GM19043 (cell line): ENCODE data around the gene TP53BP1.

Source experiments
- ATAC-seq: cut with Tn5 transposase; IDR thresholded peaks from one replicate; pipeline ENCODE4 v1.9.1; 2021; ENCODE audit warnings: low read depth; ENCODE audit not compliant: unreplicated experiment

The TP53BP1 gene

DNA sequence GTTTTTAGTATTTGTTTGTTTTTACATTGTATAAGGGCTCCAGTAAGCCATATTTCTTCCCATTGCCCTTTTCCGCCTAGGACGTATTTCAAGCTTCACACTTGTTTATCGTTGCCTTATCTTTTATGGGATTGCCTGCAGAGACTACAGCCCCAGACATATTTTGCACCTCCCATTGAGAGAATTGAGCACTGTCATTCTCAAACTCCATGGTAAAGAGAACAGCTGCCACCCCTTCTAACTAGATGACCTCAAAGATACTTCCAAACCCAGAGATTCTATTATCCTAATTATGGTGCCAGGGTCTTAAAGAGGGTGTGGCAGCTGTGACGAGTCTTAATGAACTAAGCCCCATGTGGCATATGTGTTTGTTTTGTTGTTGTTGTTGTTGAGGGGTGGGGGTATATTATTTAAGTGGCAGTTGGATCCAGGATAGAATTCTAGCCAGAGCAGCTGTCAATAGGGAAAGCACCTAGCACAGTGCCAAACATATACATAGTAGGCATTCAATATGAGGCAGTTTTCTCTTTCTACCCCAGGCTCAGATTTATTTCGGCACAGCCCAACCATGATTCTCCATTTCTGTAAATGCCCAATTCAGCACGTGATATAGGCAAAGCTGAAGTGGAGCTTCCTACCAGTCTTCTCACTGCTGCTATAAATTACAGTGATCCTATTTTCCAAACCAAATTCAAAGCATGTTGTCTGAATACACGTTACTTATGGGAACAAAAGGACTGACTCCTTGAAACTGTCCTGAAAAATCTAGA lies 932 bp upstream of the TP53BP1 start:
- no peak for ATAC-seq

DNA sequence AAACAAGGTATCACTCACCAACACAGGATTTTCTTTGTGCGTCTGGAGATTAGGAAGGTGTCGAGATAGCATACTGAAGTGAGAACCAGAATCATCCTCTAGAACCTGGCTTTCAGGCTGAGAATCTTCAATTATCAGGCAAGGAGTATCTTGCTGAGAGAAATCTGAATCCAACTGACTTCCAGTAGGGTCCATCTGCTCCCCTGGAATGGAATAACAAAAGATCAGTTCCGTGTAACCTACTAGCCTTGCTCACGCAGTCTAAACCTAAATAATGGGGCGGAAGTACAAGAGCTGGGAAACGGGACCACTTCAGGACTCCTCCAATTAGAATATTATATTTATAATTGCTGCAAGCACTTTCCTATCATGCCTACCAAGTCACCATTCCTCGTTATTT lies 690 bp downstream of the TP53BP1 start:
- ATAC-seq: no peak

DNA sequence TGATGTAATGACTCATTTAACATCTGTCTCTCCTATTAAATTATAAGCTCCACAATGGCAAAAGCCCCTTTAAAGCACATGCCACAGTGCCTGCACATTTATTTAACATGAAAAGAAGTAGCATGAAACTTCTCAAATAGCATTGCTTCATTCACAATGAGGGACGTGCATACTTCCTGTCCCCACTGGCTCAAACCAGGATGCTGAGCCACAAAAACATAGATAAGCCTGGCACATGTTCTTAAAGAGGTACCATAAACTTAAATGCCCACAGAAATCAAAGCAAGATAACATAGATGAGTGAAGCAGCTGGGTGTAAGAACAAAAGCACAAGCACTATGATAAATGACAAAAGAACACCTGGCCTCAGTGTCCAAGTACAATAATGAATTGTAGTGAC lies 3.8 kb downstream of the TP53BP1 start:
- no peak for ATAC-seq

DNA sequence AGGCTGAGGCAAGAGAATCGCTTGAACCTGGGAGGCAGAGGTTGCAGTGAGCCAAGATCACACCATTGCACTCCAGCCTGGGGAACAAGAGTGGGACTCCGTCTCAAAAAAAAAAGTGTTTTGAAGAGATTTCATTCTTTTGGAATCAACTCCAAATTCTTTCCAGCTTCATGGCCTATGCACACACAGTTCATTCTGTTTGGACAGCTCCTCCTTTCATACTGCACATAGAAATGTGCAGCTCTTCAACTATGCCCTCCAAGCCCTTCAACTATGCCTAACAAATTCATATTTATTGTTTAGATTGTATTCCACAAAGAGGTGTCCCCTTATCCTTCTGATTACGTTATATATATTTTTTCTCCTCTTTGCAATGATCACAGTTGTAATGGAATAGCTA lies 4.2 kb downstream of the TP53BP1 start:
- no peak for ATAC-seq

DNA sequence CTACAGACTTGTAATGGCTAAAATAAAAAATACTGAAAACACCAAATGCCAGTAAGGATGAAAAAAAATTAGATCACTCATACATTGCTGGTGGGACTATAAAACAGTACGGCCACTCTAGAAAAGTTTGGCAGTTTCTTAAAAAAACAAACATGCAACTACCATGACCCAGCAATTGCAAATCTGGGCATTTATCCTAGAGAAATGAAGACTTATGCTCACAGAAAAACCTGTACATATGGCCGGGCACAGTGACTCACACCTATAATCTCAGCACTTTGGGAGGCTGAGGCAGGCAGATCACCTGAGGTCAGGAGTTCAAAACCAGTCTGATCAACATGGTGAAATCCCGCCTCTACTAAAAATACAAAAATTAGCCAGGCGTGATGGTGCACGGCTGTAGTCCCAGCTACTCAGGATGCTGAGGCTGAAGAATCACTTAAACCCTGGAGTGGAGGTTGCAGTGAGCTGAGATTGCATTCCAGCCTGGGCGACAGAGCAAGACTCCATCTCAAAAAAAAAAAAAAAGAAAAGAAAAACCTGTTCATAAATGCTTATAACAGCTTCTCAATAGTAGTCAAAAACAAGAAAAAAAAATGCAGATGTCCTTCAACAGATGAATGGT lies 5.6 kb downstream of the TP53BP1 start:
- no peak for ATAC-seq

DNA sequence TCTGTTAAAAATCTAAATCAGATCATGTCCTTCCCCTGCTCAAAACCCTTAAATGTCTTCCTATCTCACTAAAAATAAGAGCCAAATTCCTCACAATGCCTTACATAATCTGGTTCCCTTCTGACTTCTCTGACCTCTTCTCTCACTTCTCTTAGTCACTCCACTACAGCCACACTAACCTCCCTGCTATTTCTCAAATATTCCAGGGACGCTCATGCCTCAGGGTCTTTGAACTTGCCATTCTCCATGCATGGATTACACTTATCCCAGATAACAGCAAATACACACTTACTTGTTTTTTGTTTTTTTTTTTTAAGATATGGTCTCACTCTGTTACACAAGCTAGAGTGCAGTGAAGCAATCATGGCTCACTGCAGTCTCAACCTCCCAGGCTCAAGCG lies 8.5 kb downstream of the TP53BP1 start:
- ATAC-seq: no peak

DNA sequence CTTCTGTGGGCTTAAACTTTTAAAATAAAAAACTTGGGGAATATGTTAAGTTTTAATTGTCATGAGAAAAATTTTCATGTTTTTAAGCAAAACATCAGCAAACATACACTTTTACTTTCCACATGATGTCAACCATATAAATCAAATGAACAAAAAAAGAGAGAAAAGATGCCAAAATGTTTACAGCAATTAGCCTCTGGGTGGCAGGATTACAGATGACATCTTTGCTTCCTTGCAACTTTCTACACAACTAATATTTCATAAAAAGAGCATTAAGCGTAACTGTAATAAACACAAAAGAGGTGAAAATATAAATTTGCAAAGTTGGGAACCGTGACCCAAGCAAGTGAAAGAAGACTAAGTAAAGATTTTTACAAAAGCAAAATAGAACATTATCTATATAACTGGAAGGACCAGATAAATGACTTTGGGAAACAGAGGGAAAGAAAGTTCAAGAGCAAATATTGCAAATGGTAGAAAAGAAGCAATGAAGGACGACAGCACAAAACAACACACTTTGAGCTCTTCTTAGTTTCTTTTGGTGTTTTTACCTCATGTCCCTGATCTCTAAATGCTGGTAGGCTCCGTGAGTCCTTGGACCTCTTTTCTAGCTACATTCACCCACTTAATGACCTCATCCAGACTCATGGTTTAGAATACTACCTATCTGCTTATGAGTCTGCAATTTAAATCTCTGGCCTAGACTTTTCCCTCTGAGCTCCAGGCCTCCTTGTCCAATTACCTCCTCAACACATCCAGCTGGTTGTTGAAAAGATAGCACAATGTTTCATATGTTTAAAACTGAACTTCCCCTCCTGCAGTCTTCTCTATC lies 9.4 kb downstream of the TP53BP1 start:
- ATAC-seq: no peak

DNA sequence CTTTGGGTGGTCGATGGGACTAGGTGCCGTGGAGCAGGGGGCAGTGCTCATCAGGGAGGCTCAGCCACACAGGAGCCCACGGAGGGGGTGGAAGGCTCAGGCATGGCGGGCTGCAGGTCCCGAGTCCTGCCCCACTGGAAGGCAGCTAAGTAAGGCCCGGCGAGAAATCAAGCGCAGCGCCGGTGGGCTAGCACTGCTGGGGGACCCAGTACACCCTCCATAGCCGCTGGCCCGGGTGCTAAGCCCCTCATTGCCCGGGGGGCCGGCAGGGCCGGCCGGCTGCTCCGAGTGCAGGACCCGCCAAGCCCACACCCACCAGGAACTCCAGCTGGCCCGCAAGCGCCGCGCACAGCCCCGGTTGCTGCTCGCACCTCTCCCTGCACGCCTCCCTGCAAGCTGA lies 19.1 kb downstream of the TP53BP1 start:
- ATAC-seq: no peak

DNA sequence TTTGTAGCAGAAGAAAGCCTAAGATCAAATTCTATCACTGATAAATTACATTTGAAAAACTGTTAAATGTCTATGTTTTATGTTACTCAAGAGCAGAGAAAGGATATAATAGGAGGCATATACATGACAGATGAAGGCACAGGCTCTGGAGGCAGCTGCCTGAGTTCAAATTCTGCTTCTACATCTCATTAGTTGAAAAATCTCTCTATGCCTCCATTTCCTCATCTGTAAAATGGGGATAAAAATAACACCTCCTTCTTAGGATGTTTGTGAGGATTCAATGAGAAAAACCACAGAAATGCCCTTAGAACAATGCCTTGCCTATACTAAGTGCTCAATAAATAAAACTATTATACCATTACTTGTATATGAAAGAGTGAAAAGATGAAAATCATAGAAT lies 21.0 kb downstream of the TP53BP1 start:
- ATAC-seq: no peak

DNA sequence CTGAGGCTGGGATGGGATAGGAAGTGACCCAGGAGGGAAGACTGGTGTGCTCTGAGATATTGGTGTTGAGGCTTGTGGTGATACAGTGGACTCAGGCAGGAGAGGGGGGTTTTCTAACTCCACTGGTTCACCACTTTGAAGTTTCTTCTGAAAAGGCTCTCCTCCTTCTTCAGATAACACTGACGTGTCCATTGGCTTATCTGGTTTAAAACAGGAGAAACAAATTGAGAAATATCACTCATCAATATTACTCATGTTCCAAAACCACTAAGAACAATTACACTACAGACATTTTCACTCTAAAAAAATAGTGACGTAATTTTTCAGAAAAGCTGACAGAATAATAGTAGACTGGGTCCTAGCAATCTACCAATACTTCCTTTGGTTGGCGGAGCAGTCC lies 23.1 kb downstream of the TP53BP1 start:
- ATAC-seq: no peak

DNA sequence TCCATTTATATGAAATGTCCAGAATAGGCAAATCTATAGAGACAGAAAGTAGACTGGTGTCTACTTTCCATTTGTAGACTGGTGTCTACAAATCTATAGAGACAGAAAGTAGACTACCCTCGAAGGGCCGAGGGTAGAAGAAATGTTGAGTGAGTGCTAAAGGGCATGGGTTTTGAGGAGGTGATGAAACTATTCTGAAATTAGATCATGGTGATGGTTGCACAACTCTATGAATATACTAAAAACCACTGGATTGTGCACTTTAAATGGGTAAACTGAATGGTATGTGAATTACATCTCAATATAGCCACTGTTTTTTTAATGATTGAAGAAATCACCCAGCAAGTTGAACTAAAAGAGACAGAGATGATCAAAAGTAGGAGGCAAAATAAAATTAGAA lies 27.9 kb downstream of the TP53BP1 start:
- no peak for ATAC-seq

DNA sequence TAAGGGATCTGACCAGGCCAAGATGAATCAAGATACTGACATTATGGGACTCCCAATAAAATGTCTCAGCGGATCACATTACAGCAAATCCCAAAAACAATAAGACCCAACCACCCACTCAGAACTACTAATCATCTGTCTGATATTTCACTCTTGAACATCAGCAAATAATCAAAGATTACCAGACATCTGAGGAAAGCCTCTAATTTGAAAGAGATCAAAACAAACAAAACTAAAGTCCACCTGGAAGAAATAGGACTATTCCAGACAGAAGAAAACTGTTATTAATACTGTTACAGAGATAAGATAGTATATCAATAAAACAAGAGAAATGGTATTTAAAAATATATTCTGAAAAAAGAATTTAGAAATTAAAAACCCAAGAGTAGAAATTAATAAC lies 29.0 kb downstream of the TP53BP1 start:
- no peak for ATAC-seq

DNA sequence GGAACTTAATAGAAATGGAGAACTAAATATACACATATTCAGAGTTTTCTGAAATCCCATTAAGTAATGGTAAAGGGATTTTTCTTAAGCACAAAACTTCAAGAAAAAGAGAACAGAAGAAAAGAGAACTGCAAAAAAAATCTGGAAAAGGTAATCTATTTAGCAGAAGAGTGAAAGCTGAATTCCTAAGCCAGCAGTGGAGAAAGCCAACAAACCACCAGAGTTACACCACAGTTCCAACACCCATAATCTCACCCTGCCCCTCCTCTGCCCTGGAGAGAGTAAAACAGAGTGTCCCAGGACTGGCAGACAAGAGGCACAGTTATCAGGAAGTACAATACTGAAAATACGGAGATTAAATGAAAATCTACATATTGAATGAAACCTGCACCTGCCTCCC lies 29.4 kb downstream of the TP53BP1 start:
- no peak for ATAC-seq

DNA sequence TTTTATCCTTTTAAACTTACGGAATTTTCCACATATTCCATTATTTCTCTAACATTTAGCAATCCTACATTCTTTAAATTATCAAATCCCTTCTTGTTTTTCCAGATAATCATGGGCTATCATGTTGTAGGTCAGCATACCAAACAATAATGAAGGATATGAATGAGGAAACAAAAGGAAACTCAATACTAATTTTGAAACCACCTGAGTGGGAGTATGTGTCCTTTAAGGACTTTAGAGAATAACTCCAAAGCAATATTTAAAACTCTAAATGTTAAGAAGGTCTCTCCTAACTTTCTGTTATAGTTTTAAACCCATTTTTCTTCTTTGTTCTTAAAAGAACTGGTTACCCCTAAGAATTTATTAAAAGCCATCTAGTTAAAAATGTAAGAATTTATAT lies 43.0 kb downstream of the TP53BP1 start:
- ATAC-seq: no peak

DNA sequence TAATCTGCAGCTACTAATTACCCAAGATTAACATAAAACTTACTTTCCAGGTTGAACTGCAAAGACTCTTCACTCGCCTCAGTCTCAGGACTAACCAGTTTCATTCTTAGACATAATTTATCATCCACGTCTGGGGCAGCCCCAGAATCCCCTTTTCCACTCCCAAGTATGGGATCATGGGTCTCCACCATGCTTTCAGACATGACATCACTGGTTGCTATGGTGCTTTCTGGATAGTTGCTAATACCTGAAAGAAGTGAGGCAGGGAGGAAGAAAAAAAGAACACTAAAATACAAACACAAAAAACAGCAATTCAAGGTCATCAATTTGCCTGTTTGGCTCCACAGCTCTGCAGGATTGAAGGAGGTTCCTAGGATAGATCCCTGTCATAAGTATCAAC lies 46.6 kb downstream of the TP53BP1 start:
- no peak for ATAC-seq

DNA sequence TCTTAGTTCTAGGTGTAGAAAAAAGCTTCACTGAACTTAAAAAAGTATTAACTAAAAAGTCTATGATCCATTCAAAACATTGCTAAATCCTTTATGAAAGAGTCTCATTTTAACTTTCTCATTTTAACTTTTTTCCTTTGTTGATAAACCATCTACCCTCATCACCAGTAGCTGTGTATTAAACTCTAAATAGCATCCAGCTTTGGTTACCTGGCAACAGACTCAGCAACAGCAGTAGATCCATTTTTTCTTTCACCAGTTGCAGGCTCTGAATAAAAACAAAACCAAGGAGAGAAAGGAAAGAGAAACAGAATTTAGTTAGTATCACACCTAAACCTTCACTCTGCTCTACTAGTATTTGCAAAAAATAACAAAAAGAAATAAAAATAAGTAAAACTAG lies 51.6 kb downstream of the TP53BP1 start:
- ATAC-seq: no peak

DNA sequence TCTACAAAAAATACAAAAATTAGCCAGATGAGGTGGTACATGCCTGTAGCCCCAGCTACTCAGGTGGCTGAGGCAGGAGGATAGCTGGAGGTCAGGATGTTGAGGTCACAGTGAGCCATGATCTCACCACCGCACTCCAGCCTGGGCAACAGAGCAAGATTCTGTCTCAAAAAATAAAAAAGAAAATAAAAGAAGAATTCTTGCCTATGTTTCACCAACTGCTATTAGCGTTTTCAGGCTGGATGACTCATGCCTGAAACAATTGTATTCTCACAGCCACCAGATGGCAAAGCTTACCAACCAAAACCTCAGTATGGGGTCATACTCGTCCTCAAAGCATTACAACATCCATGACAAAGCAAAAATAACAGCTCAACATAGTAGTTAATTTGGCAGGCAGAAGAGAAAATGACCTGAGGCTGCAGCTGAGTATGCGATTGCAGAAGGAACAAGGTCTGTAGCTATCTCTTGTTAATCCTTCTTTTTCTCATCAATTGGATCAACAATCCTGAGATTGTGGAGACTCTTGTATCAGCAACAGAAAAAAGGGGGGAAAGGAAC lies 52.2 kb downstream of the TP53BP1 start:
- no peak for ATAC-seq

DNA sequence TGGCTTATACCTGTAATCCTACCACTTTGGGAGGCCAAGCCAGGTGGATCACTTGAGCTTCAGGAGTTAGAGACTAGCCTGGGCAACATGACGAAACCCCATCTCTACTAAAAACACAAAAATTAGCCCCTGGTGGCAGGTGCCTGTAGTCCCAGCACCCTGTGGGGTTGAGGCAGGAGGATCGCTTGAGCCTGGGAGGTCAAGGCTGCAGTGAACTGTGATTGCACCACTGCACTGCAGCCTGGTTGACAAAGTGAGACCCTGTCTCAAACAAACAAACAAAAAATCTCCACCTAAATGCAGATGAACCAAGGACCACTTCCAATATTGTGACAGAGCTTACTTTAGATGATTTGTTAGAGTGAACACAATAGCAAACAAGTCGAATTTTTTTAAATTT lies 53.7 kb downstream of the TP53BP1 start:
- ATAC-seq: no peak

DNA sequence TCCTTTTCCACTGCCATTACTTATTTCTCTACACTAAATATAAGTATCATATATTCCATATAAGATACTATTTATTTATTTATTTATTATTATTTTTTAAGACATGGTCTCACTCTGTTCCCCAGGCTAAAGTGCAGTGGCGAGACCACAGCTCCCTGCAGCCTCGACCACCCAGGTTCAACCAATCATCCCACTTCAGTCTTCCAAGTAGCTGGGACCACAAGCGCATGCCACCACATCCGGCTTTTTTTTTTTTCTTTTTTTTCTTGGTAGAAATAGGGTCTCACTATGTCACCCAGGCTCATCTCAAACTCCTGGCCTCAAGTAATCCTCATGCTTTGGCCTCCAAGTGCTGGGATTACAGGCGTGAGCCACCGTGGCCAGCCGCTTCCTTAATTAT lies 56.6 kb downstream of the TP53BP1 start:
- ATAC-seq: no peak

DNA sequence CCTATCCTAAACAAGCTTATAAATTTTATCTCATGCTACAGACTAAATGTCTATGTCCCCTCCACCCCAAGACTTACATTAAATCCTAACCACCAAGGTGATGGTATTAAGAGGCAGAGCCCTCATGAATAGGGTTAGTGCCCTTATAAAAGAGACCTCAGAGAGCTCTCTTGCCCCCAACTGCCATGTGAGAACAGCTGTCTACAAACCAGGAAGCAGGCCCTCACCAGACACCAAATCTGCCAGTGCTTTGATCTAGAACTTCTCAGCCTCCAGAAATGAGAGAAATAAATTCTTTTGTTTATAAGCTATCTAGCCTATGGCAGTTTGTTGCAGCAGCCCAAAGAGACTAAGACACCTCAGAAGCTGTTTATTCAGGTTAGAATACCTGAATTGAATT lies 58.5 kb downstream of the TP53BP1 start:
- ATAC-seq: no peak

DNA sequence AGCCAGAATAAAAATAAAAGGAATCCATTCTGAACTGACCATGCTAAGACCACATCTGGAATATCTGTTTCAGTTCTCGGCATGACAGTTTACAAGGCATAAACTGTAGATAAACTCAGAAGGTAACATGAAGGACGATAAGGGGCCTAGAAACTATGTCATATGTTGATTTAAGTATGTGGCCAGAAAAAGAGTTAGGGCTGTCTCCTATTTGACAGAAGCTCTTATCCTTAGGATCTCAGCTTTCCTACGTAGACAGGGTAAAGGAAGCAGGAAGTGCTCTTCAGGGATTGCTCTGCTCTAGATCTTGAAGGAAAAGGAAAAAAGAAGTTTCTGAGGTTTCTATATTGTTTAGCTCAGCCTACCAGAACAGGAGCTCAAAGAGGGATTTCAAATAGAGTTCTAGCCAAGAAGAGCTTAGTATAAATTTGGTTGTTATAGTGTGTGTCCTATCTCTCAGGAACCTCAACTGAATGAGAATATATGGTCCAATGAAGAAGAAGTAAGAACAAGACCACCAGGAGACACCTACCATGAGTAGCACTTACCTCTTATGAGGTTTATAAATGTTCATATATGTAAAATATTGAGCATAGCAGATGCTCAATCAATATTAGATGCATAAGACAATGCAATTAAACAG lies 59.2 kb downstream of the TP53BP1 start:
- ATAC-seq: no peak
